NCI-H2107 (cell line): ENCODE results near the gene C3orf62.
"Not testable (repeated sequence)": the region's sequence is repeated elsewhere in the genome, so short reads cannot be mapped to it uniquely, and the experiment has no call there.

Source experiments
- DNase-seq: peaks from one replicate; lab custom pipeline; 2025; lab: John Stamatoyannopoulos, UW

The C3orf62 gene

DNA sequence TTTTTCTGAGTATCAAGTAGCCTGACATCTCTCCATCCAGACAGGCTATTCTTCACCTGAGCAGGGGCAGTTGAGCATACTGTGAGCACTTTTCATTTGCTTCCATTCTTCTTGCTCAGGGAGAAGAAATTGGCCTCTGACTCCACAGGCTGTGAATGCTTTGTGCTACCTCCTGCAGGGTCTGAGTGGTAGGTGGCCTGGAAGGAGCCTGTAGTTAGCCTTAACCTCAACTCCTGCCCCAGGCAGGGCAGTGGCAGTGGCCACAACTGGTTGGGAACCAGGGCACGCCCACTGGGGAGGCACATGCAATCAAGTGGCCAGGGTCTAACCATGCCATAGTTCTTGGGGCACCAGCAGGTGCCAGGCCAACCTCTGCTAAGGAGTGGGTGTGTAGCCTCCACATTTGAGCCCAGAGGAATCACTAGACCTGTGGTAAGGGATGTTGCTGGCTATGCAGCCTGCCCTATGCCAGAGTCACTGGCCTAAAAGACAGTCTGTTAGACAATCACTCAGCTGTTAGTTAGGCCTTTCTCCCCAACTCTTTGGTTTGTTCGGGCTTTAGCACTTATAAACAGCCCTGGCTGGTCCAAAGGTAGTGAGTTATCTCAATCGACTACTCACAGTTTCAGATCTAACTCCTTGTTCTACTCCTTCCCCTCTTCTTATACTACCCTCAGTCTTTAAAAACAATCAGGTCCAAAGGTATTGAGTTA is 7.4 kb downstream of the C3orf62 start:
- DNase-seq = no peak

DNA sequence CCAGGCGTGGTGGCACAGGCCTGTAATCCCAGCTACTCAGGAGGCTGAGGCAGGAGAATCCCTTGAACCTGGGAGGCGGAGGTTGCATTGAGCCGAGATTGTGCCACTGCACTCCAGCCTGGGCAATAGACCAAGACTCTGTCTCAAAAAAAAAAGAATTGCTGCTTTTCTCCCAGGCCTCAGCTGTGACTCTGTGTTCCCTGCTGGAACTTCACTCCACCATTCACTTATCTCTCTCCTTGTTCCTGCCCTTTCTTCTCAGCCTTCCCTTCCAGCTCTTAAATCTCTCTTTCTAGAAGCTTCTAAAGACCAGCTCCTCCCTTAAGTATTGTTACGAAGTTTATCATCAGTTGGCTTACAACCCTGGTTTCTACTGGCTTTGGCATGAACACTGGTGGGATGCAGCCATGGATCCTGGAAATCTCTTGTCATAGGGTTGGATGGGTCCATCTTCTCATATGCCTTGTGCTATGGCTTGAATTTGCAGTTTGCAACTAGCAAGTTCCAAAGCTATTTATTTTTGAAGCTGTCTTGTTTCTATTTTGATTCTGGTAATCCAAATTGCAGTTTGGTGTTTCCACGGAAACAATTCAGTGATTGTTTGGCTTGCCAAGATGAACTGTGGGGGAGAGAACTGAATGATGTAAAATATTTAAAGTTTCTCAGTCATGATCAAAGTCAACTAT is 10.5 kb downstream of the C3orf62 start:
- DNase-seq = no peak

GRCh38 chr3:49265661-49266386 is 11.2 kb downstream of the C3orf62 start:
- DNase-seq = no peak

GRCh38 chr3:49263159-49263889 is 13.7 kb downstream of the C3orf62 start:
- no peak for DNase-seq

DNA sequence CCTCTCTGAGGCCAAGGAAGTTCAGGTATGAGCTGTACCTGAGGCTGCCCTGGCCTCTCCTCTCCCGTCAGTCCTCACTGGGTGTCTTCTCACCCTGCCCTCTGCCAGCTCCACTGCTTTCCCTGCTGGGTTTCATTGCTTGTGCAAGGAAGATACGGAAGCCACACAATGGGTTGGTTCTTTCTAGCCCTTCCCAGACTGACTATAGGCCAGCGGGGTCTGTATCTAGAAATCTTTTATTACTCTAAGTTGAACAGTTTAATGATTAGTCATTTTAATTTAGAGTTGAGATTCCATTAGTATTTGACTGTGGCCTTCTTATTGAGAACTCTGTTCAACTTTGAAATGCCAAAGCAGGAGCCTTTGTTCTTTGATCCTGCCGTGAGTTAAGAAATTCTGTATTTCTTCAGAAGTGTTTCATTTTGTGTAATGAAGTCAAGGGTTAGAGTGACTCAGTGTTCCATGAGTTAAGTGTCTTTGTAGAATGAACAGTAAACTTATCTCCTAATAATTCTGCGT is 16.2 kb downstream of the C3orf62 start:
- no peak for DNase-seq

DNA sequence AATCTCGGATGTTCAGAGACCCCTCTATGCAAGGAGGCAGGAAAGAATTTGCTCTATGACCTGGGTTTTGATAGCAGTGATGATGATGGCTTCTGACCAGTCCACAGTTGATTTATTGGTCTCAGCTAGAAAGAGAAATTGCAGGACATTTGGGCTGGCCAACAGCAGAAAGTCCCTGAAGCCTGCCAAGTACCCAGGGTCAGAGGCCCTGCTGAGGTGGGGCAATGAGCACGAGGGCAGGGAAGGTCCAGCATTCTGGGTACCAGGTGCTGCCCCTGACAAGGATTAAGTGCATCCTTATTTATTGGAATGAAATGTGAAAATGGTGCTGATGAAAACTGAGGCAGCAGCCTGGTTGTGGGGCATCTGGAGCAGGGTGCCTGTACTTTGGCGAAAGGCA is 19.8 kb downstream of the C3orf62 start:
- DNase-seq = no peak

GRCh38 chr3:49255718-49256511 is 21.1 kb downstream of the C3orf62 start:
- no peak for DNase-seq

DNA sequence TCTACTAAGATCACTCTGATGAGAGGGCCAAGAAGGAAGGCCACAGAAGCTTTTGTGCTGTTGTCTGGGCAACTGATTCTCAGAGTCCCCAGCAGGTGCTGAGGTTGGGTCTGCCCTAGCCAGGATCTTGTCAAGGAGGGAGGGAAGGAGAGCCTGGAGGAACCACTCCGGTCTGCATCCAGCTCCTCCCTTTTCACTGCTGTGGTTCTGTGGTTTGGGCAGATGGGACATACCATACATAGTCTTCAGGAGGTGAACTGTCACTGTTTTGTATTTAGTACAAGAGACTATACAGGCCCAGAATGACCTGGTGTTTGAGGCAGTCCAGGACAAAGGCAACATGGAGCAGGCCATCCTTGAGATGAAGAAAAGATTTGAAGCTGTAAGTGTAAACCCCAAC is 21.9 kb downstream of the C3orf62 start:
- no peak for DNase-seq

DNA sequence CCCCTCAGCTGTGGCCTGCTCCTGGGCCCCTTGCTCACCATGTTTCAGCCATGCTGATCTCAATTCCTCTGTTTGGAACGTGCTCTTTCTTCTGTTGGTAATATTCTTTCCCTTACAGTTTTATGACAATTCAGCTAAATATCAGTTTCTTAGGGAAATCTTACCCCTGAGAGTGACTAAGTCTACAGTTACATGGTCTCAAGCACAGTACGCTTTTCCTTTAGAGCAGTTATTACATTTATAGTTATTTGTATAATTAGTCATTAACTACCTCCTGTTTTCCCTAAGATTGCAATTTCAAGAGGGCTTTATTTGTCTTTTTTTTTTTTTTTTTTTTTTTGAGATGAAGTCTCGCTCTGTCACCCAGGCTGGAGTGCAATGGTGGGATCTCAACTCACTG is 23.5 kb downstream of the C3orf62 start:
- DNase-seq = no peak

DNA sequence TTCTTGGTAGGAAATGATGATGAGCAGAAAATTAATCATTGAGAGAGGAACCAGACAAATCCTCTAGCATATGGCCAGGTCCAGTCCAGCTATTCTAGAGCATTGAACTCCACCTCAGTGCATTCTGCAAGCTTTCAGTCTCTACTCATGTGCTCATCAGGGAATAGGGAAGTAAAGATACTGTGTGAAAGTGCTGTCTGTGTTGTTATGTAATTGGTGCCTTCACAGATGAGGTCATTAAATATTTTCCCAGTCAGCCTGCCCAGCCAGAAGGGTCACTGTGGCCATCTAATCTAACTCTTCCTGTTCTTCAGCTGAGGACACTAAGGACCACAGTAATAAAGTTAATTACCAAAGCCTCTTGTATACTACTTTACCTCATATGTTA is 28.2 kb downstream of the C3orf62 start:
- no peak for DNase-seq

DNA sequence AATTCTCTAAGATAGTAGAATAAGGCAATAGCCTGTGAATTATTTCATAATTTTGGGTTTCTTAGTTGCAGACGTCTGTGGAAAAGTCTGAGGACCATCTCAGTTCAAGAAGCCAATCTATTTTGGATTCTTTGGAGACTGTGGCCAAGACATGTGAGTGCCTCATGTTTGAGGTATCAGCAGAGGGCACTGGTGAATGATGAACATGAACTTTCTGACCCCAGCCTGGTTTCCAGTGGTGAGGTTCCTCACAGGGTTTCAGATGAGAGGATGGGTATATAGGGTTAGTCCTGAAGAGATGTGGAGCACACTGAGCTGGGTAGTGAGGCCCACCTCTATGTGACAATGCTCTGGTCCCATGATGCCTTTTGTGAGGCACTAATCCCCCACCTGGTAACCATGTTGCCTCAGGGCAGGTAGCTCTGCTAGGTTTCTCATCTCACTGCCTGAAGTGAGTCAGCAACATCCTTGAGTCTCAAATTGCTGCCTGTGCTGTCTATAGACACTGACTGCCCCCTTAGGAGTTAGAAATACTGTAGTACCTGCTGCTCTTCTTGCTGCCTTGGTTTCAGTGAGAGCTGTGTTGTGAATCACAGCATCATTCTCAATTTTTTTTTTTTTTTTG is 32.3 kb downstream of the C3orf62 start:
- no peak for DNase-seq

DNA sequence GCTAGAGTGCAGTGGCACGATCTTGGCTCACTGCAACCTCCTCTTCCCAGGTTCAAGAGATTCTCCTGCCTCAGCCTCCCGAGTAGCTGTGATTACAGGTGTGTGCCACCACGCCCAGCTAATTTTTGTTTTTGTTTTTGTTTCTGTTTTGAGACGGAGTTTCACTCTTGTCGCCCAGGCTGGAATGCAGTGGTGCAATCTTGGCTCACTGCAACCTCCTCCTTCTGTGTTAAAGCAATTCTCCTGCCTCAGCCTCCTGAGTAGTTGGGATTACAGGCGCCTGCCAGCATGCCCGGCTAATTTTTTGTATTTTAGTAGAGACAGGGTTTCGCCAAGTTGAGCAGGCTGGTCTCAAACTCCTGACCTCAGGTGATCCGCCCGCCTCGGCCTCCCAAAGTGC is 36.9 kb downstream of the C3orf62 start:
- DNase-seq = not testable (repeated sequence)

DNA sequence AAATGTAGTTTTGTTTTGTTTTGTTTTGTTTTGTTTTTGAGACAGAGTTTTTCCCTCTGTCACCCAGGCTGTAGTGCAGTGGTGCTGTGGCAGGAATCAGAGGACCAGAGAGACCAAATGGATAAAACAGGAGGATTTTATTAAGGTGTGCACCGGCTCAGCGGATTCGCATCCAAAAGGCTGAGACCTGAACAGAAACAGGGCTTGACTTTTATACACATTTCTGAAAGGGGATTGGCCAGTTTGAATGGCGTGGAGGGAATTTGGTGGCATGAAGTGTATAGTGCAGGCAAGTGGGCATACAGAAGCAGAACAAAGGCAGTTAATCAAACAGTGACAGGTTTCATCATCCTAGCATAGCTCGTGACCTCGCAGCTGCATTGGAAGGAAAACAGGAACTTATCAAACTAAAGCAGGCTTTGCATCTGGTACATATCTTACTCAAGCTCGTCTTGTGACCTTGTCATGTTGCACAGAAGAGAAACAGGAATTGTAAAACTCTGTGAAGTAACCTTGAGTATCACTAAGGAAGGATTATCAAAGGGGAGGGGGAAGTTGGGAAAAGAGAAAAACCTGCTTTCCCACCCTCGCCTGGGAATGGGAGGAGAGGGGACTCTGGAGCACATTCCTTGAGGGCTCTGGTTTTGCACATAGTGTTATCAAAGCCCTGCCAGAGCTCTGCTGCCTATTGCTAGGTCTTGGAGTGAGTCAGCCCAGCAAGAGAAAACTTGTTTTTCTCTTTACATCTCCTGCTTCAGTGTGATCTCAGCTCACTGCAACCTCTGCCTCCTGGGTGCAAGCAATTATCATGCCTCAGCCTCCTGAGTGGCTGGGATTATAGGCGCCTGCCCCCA is 38.5 kb downstream of the C3orf62 start:
- DNase-seq = no peak

DNA sequence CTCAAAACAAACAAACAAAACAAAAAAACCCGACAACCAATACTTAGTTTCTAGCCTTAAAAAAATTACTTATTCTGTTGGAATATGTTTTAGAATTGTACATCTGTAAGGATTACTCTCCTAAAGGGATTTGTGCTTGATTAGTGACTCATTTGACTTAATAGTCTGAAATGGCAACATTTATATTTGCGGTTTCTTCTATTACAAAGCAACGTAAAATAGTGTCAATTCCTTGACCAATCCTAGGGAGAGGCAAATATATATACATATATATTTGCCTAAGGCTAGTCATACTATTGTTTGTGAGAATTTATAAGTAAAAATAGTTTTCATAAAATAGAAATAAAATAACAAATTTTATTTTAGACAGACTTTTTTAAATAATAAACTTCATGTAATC is 39.7 kb downstream of the C3orf62 start:
- DNase-seq = no peak

DNA sequence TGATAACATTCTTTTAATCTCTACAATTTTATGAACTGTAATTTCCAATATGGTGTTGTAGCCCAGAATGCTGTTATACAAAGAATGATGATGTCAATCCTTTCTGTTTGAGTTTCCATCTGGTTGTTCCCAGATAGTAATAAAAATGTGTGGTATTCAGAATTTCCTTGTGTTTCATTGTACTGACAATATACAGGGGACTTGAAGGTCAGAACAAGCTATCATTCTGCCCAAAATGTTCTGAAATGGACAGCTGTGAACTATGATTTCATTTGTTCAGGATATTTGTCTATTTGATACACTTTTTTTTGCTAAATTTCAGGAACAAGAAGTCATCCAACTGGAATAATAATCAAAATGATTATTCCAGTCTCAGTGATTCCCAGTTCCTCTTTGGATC is 40.8 kb downstream of the C3orf62 start:
- no peak for DNase-seq

DNA sequence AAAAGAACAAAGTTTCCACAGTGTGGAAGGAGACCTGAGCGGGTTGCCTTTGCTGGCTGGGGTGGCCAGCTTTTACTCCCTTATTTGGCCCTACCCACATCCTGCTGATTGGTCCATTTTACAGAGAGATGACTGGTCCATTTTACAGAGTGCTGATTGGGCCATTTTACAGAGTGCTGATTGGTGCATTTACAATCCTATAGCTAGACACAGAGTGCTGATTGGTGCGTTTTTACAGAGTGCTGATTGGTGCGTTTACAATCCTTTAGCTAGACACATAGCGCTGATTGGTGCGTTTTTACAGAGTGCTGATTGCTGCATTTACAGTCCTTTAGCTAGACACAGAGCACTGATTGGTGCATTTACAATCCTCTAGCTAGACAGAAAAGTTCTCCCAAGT is 48.2 kb downstream of the C3orf62 start:
- DNase-seq = not testable (repeated sequence)

GRCh38 chr3:49222002-49222401 is 55.0 kb downstream of the C3orf62 start:
- DNase-seq = no peak

- not testable (repeated sequence) for DNase-seq
These were observed 56.0 kb downstream of the C3orf62 start for GRCh38 chr3:49220985-49221563.

GRCh38 chr3:49219132-49219531 is 57.9 kb downstream of the C3orf62 start:
- no peak for DNase-seq
